Hepatocyte (in vitro differentiated cells): ENCODE measurements around the gene CRACR2B.

Source experiments
- CTCF ChIP-seq: fragments of 200-600 bp; sonication (generic); IDR thresholded peaks from 2 replicates; pipeline ENCODE4 v1.5.1; 2016; ENCODE audit warnings: antibody characterized with exemption, mild to moderate bottlenecking; ENCODE audit not compliant: poor library complexity
- EZH2 ChIP-seq: fragments of 200-600 bp; sonication (generic); IDR thresholded peaks from 2 replicates; pipeline ENCODE4 v1.6.1; 2016; ENCODE audit warnings: antibody characterized with exemption, mild to moderate bottlenecking, borderline replicate concordance
- EZH2phosphoT487 ChIP-seq: fragments of 200-600 bp; sonication (generic); IDR thresholded peaks from one replicate; pipeline ENCODE4 v1.6.1; 2018; ENCODE audit warnings: antibody characterized with exemption, mild to moderate bottlenecking, low read depth, moderate library complexity; ENCODE audit not compliant: unreplicated experiment, severe bottlenecking

DNA sequence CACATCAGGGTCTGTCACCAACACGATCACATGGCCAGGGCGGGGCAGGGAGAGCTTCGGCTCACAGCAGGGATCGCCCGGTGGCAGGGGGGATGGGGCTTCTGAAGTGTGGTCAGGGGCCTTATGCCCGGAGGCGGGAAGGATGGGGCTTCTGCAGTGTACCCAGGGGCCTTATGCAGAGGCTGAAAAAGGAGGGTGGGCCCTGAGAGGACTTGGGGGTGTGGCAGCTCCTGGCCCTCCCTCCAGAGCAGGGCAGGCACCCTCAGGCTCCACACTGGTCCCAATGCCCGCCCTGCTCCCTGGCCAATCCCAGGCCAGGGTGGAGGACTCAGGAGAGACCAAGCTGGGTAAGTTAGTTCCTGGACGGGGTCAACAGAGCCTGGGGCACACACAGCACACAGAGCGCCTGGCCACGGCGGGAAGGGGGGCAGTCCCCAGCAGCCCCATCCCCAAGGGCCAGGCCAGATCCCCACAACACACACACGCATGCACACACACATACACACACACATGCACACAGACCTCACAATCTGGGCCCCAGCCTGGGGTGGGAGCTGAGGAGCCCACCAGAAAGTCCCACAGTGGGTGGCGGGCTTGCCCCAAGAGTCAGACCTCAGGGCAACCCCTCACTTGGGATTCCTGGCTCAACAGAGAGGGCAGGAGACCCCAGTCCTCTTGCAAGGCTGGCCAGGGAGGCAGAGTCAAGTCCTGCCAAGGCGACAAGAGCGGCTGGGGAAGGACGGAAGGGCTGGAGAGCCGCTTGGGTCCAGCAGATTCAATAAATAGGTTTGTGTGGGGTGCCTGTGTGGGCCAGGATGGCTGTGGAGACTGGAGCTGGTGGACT lies 36.8 kb upstream of the CRACR2B start:
- no peak for TF ChIP-seq CTCF
- no peak for TF ChIP-seq EZH2phosphoT487
- TF ChIP-seq EZH2: no peak
